PFSK-1 (cell line): ENCODE results near the gene PSMA8.

Experiments
- FOXP2 ChIP-seq: optimal IDR thresholded peaks from 2 replicates; pipeline ENCODE3; 2011; ENCODE audit warnings: borderline replicate concordance, control low read depth, inconsistent platforms; ENCODE audit not compliant: insufficient read depth; ENCODE audit errors: extremely low read length, extremely low read depth
- POLR2AphosphoS5 ChIP-seq: IDR thresholded peaks from 2 replicates; pipeline ENCODE4 v1.6.1; 2012; ENCODE audit warnings: low read depth, mild to moderate bottlenecking, control low read depth, low read length, moderate library complexity
- SIN3A ChIP-seq: IDR thresholded peaks from 2 replicates; pipeline ENCODE4 v1.6.1; 2012; ENCODE audit warnings: mild to moderate bottlenecking, low read length, moderate library complexity, borderline replicate concordance; ENCODE audit not compliant: insufficient read depth
- TAF1 ChIP-seq: IDR thresholded peaks from 2 replicates; pipeline ENCODE4 v1.6.1; 2012; ENCODE audit warnings: low read length, control low read depth, borderline replicate concordance; ENCODE audit not compliant: insufficient read depth
- TF ChIP-seq, protein P1 (sequence below), 2 experiments: IDR thresholded peaks; 2 replicates each; pipeline versions ENCODE4 v1.6.1 to v1.8.0; 2011 to 2012; ENCODE audit warnings: low read depth in 2 of 2, low read length in 2 of 2, control low read depth in 1 of 2, inconsistent platforms in 1 of 2, mild to moderate bottlenecking in 1 of 2, moderate library complexity in 1 of 2; ENCODE audit not compliant: insufficient read depth in 1 of 2

PSMA8 gene

DNA sequence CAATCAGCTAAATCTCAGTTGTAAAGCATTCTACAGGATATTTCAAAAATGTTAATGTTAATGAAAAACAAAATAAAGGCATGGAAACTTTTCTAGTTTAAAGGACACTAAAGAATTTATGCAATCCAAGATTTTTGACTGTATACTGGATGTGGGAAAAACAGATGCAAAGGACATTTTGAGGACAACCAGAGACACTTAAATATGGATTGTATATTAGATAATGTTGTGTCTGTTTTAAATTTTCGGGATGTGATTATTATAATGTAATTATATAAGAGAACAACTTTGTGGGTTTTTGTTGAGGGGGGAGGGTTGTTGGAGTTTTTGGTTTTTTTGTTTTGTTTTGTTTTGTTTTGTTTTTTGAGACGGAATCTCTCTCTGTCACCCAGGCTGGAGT is 30.9 kb downstream of the PSMA8 start:
- no peak for TF ChIP-seq SIN3A
- no peak for TF ChIP-seq POLR2AphosphoS5
- TF ChIP-seq, protein P1, sequence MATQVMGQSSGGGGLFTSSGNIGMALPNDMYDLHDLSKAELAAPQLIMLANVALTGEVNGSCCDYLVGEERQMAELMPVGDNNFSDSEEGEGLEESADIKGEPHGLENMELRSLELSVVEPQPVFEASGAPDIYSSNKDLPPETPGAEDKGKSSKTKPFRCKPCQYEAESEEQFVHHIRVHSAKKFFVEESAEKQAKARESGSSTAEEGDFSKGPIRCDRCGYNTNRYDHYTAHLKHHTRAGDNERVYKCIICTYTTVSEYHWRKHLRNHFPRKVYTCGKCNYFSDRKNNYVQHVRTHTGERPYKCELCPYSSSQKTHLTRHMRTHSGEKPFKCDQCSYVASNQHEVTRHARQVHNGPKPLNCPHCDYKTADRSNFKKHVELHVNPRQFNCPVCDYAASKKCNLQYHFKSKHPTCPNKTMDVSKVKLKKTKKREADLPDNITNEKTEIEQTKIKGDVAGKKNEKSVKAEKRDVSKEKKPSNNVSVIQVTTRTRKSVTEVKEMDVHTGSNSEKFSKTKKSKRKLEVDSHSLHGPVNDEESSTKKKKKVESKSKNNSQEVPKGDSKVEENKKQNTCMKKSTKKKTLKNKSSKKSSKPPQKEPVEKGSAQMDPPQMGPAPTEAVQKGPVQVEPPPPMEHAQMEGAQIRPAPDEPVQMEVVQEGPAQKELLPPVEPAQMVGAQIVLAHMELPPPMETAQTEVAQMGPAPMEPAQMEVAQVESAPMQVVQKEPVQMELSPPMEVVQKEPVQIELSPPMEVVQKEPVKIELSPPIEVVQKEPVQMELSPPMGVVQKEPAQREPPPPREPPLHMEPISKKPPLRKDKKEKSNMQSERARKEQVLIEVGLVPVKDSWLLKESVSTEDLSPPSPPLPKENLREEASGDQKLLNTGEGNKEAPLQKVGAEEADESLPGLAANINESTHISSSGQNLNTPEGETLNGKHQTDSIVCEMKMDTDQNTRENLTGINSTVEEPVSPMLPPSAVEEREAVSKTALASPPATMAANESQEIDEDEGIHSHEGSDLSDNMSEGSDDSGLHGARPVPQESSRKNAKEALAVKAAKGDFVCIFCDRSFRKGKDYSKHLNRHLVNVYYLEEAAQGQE (IDR thresholded peaks at IDR 0.05; ENCODE audit: insufficient read depth in 1 of 2, low read depth in 2 of 2, low read length in 2 of 2), result no peak
- TF ChIP-seq FOXP2, result no peak
- no peak for TF ChIP-seq TAF1

DNA sequence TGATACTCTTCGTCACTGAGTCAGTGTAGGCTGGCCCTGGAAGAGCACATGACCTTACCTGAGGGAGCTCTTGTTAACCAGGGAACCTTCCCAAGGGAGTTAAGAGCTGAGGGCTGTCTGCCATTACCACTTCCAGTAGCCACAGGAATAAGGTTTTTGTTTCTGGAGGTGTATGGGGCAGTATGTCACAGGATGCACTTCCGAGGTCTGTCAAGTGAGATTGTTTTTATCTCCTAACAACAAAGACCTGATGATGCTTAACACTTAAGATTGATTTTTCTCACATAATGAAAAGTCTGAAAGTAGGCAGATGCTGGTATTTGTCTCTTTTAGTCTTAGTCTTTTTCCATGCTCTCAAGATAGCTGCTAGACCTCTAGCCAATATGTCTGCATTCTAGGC is 41.8 kb downstream of the PSMA8 start:
- no peak for TF ChIP-seq FOXP2
- no peak for TF ChIP-seq POLR2AphosphoS5
- TF ChIP-seq TAF1, result no peak
- TF ChIP-seq SIN3A, result no peak
- TF ChIP-seq, protein P1 (IDR thresholded peaks at IDR 0.05; ENCODE audit: insufficient read depth in 1 of 2, low read depth in 2 of 2, low read length in 2 of 2), result no peak

DNA sequence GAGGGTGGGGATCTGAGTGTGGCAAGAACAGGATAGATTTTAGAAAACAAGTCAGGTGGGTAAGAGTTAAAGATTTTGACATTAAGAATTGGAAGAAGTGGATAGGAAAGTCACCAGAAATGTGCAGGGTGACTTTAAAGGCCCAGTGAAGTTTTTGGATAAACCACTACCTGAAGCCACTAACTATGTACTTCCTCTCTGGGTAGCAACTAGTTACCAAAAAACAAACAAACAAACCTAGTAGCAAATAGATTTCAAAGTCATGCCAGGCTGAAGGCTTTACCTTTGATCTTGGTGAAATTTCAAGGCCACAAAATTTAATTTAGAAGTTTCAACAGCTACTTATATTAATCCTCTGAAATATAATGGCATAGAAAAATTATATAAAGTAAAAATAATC is 42.5 kb downstream of the PSMA8 start:
- TF ChIP-seq FOXP2 (no peak), SIN3A (no peak), POLR2AphosphoS5 (no peak), TAF1 (no peak)
- TF ChIP-seq, protein P1 (IDR thresholded peaks at IDR 0.05; ENCODE audit: insufficient read depth in 1 of 2, low read depth in 2 of 2, low read length in 2 of 2), result no peak

DNA sequence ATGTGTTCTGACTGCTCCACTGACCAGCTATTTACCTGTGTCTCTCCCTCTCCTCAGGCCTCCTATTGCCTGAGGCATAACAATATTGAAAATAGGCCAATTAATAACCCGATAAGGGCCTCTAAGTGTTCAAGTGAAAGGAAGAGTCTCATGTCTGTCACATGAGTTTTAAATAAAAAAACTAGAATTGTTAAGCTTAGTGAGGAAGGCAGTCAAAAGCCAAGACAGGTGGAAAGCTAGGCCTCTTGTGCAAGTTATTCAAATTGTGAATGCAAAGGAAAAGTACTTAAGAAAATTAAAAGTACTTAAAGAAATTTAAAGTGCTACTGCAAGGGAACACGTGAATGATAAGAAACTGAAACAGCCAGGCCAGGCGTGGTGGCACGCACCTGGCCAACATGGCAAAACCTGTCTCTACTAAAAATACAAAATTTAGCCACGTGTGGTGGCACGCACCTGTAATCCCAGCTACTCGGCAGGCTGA is 47.7 kb downstream of the PSMA8 start:
- TF ChIP-seq TAF1 (no peak), FOXP2 (no peak), SIN3A (no peak), POLR2AphosphoS5 (no peak)
- TF ChIP-seq, protein P1 (IDR thresholded peaks at IDR 0.05; ENCODE audit: insufficient read depth in 1 of 2, low read depth in 2 of 2, low read length in 2 of 2), result no peak

- no peak for TF ChIP-seq FOXP2
- no peak for TF ChIP-seq TAF1
- no peak for TF ChIP-seq POLR2AphosphoS5
- TF ChIP-seq SIN3A, result no peak
- TF ChIP-seq, protein P1 (IDR thresholded peaks at IDR 0.05; ENCODE audit: insufficient read depth in 1 of 2, low read depth in 2 of 2, low read length in 2 of 2), result no peak
Measured at GRCh38 chr18:26183395-26184112, 49.9 kb downstream of the PSMA8 start.
